Embryonic facial prominence (tissue), 1 donor: ENCODE data around the gene HS3ST3B1.

Experiments used
- DNase-seq: peaks from one replicate; pipeline ENCODE4 v3.0.0-alpha.2; 2016; ENCODE audit errors: extremely low spot score

Gene HS3ST3B1

DNA sequence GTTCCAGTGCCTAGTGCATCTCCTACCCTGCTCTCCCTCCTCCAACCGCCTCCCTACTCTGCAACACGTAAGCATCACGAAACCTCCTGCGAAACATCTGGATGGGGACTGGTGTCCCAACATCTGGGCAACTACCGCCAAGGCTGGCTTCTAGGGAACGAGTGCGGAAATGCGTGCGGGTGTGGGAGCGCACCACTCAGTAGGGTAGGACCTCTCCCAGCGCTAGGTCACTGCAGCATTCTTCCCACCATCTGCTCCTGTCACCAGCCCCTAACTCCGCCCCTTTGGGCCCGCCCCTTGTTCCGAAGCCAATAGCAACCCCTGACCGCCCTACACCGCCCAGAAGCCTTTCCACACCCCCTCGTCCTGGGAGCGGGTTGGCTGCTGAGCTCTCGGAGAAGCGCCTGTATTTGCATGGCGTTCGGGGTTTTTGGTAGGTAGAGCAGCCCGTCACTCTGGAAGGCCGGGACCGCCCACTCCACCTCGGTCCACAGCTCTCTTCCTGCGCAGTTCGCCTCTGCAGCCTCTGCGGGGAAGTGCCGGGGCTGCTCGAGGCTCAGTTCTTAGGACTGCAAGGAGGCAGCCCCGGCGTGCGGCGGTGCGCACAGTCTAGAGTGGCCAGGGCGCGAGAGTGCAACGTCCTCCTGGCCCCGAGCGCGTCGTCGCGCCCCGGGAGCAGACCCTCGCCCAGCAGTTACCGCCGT is at the start of gene HS3ST3B1:
Gene HS3ST3B1, plus strand, starts transcription at position 507 of the 704 bp plus-strand sequence. CDS start 438 bp downstream, outside the sequence.
- DNase-seq = peak; percentile 96

DNA sequence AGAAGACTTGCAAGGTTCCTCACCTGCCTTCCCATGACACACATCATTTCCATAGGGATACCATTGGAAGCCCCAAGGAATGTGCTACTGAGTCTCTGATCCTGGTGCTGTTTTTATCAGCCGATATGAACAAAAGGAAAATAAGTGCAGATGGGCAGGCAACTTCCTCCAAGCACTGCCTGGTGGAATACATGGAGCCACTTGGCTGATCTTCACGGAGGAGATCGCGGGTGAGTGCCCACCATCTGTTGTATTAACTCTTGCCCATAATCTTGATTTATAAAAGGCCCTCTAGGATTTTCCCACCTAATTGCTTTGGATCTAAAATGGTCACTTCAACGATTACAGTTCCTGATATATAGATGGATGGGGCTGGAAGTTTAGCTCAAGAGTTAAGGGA is 39.5 kb upstream of the HS3ST3B1 start:
- no peak for DNase-seq

DNA sequence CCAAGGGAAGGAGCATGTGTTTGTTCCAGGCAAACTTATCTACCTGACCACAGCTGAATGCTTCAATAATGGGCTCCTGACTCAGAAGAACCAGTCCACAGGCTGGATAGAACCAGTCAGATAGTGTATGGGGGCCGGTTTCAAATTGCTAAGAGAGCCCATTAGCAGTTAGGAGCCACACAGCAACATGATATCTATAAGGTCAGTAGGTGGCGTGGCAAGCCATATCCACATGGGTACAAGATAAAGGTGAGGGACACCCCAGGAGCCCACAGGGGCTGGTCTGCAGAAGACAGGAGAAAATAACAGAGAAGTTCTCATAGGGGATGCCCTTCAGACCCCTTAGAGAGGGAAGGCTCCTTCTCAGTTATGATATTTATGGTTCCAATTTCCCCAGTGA is 32.6 kb upstream of the HS3ST3B1 start:
- DNase-seq = no peak

DNA sequence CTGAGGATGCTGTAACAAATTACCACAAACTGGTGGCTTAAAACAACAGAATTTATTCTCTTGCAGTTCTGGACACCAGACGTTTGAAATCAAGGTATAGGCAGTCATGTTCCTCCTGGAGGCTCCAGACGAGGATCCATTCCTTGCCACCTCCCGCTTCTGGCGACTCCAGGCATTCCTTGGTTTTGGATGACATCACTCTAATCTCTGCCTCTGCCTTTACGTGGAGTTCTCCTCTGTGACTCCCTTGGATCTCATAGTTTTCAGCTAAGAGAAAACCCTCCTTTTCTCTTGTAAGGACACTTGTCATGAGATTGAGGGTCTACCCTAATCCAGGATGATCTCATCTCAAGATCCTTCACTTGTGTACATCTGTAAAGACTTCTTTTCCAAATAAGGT is 31.4 kb upstream of the HS3ST3B1 start:
- DNase-seq = no peak

DNA sequence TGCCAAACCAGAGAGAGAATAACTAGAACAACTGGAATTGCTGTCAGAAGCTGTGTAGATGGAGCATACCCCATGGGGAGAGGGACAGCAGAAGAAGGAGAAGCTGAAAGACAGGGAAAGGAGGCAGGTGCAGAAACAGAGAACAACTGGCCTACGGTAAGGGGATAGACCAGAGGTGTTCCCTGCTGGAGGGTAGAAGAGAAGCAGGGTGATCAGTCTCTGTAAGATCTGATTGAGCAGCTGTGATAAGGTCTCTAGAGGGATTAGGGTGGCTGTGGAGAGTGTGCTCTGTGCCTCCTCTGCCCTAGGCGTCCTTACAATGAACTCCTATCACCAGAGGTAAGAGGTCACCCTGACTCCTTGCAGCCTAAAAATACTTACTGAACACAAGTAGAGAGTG is 30.4 kb upstream of the HS3ST3B1 start:
- no peak for DNase-seq

DNA sequence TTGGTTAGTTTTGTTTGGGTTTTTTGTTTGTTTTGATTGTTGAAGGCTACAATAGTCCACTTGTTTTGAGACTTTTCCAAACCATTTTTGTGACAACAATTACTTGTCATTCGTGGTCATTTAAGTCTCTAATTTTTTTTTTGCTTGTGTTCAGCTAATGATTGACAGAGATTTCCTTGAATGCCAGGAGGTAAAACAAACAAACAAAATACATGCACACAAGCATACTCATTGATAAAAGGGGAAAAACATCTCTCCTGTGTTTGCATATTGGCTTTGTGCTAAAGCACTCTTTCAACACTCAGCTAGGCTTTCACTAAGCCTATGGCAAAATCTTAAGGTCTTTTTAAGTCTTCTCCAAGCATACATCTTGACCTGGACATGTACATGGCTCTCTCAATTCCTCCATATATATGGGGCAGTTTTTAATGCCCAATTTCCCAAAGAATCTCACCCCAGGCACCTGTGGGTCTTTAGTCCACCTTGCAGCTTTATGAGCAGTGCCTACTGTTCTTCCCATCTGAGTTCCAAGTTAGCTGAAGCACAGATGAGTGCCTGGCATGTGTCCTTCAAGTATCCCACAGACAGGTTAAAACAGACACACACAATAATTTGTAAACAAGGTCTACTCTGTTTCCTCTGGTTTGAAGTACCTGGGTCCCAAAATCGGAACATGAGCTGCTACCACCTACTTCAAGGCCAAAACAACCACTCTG is 24.2 kb upstream of the HS3ST3B1 start:
- DNase-seq = no peak

DNA sequence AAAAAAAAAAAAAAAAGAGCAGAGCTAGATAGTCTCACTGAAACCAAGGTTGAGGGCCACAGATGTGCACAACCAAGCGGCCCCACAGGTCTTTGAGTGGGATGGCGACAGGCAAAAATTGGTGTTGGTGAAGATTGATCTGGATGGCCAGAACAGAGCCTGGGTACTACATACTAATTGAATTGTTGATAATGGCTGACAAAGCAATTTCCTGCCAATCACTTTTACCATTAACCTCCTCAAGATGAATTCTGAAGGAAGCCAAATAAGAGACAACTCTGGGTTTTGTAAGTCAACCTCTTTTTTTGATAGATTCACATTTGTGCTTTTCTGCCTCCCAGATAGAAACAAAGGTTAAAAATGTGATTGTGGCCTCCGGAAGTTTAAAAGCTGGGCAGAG is 19.4 kb upstream of the HS3ST3B1 start:
- DNase-seq = no peak

DNA sequence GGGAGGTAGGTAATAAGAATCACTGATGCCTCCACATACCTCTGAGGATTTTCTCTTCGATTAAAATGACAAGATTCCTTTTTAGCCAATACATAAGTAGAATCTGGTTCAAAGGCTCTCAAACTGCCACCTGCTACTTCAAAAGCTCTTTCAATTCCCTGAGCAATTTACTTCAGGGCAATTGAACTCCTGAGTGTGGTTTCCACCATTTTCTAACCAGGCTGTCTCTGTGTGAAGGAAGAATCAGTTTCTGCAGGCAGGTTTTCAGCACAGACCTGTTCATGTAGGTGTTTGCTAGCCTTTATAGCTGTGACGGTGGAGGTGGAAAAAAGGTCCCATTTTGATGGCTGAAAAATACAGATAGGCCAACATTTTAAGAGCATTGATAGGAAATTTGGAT is 18.2 kb upstream of the HS3ST3B1 start:
- no peak for DNase-seq

DNA sequence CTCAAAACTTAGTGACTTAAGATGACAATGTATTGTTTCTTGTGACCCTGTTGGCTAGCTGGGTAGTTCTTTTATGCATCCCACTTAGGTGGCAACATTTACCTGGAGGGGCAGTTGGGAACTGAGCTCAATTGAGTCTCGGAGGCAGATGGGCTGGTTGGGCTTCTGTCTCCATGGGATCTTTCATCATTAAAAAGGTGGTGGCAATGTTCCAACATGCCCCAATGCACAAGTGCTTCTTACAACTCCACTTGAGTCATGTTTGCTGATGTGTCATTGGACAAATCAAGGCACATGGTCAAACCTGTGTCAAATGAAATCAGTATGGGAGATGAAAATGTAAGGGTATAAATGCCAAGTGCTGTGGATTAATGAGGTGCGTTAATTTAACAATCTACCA is 11.7 kb upstream of the HS3ST3B1 start:
- no peak for DNase-seq

DNA sequence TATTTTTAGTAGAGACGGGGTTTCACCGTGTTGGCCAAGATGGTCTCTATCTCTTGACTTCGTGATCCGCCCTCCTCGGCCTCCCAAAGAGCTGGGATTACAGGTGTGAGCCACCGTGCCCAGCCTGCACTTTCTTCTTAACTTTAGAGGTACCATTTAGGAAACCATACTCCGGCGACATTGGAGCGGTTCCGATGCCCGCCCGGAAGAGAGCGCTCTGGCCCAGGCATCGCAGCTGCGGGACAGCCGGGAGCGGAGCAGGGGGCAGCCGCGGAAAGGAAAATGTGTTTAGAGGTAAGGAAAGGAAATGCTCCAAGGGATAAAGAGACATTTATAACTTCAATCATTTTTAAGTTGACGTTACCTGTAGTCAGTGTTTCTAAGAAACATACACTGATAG is 6.0 kb upstream of the HS3ST3B1 start:
- no peak for DNase-seq

DNA sequence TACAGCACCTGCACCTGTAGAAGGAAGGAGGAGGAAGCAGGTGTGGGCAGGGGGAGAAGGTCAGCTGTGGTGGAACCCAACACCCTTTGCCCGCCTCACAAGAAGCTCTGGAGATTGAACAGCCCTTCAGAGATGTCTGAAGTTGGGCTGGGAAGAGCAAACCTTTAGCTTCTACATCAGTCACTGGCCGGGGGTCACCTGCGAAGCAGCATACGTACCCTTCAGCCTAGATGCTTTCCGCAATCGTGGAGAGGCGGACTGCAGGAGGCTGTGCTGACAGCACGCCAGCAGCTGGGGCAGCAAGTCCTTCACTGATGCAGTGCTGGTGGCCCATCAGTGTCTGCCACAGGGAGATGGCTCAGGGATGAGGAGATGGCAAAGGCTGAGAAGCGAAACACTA is 5.2 kb upstream of the HS3ST3B1 start:
- no peak for DNase-seq

DNA sequence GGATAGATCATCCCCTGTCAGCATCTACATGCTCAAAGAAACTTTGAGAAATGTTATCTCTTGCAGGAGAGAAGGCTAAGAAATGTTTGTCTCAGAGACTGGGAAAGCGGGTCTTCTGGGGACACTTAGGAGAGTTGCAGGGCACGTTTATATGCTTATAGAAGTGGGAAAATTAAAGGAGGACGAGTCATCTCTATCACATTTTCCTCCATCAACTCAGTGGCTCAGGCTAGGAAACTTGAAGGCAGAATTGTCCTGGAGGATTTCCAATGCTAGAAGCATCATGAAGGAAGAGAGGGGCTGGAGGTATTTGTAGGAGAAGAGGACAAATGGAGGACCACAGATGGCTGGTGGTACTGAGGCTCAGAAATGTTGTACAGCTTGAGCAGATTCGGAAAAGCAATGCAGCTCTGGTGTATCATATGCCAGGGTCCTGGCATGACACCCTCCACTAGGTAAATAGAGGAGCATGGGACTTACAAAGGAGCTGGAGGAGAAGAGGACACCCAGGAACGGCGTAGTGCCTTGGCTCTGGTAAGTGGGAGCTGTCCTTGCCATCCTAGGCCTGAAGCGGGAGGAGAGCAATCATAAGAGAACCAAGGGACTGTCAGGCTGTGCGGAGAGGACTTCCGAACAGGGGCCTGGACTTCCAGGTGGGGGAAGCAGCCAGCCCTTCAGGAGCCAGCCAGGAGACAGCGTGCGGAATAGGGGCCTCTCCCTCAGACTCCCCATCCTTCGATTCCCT is 4.5 kb upstream of the HS3ST3B1 start:
- no peak for DNase-seq

DNA sequence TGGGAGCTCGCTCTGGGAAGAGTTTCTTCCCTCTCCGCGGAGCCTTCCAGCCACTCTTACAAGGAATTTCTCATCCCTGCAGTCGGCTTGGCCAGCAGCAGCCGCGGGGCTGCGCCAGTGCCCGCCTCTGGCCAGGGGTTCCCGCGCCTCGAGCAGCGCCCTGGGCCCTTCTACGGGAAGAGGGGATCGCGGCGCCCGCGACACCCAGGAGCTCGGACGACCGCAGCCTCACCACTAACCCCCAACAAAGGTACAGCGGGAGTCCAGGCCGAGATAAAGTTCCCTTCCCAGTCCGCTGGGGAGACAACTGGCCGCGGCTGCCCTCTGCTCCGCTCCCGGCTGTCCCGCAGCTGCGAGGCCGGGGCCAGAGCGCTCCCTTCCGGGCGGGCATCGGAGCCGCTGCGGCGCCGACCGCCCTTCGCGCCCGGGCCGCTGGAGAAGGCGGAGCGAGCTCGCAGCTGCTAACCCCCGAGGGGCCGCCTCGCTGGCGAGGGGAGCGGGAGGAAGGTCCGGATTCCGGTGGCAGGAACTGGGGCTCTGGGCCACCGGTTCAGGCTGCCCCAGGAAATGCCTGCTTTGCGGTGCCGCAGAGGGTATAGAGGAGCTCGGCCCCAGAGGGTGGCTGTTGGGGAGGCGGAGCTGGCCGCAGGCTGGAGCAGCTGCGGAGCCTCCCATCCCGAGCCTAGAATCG is 3.6 kb upstream of the HS3ST3B1 start:
- DNase-seq = no peak

DNA sequence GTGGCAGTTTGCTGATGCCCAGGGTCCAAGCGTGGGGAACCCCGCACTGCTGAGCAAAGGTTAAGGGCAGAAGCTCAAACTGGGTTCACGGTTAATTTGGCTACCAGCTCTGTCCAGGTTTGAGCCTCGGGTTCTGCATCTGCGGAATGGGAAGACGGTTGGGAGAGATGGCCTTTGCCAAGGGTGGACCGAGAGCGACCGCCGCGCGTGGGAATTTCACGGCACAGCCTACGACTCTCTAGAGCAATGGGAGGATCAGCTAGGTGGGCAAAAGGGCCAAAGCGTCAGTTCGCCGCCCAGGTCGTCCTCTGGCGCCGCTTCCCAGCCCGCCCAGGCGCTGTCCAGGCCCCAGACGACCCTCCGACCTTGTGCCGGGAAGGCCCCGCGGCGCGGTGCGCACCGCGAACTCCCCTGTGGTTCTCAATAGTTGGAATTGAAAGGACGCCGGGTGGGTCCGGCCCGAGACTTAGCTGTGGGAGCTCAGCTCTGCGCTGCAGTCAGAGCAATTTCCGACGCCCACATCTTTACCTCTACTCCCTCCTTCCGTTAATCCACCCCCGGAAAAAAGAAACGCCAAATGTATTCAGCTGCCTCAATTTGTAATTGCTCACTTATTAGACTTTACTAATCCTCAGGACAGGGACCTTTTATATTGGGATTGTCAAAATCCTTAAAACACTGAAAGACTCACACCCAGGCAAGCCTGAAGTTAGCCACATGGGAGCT is 2.5 kb upstream of the HS3ST3B1 start:
- DNase-seq = no peak

DNA sequence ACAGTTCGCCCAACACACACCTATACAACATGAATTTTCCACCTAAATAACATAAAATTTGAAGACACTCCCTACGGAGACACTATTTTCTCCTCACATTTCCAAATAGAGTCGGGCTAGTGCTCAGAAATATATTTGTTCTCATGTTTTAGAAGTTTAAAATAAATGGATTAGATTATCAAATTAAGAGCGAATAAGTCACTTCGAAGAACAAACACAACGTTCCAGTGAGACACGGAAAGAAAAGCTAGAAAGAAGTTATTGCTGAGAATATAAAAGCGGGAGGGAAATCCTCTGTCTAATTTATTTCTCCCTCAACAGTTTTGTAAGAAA is 2.0 kb upstream of the HS3ST3B1 start:
- no peak for DNase-seq

DNA sequence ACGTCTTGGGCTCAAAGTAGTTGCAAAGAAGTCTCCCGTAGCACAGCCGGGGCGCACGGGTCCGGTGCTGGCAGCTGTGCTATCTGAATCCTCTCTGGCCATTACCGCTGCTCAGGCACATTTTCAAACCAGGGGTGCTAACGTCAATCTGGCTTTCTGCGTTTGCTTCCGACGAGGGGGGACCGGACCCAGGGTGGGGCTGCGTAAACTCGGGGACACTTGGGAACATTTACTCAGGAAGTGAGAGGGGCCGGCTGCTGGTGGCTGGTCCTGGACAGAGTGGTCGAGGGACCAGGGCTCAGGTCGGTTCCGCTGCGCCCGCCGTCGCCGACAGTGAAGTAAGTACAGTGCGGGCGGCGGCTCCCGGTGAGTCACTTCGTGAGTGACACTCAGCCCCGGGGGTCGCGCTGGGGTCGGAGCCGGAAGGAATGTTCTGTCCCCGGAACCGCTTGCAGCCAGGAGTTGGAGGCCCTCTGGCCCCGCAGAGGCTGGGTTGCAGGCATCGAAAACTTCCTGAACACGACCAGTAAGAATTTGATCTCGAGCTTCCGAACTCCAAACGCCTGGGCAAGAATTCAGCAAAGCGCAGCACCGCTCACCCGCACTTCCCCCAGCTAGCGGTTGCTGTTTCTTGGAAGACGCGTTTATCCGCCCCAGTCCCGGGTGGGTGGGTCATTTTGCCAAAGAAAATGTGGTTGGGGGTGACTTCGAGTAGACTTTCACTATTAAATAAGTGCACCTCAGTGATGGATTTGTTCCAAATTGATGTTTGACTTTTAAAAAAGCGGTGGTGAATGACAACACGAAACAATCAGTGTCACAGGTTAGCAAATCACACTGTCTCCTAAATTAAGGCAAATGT is 1.4 kb upstream of the HS3ST3B1 start:
- DNase-seq = no peak

DNA sequence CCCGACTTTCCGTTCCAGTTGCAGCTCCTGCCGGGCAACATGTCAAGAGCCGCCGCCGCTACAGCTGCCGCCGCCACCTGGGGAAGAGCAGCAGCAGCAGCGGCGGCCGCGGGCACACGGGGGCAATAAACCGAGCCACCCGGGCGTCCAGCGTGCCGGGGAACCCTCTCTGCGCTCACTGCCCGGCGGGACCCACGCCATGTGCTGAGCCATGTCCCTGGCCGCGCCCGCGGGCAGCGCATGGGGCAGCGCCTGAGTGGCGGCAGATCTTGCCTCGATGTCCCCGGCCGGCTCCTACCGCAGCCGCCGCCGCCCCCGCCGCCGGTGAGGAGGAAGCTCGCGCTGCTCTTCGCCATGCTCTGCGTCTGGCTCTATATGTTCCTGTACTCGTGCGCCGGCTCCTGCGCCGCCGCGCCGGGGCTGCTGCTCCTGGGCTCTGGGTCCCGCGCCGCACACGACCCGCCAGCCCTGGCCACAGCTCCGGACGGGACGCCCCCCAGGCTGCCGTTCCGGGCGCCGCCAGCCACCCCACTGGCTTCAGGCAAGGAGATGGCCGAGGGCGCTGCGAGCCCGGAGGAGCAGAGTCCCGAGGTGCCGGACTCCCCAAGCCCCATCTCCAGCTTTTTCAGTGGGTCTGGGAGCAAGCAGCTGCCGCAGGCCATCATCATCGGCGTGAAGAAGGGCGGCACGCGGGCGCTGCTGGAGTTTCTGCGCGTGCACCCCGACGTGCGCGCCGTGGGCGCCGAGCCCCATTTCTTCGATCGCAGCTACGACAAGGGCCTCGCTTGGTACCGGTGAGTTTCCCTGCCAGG is 604 bp downstream of the HS3ST3B1 start:
- no peak for DNase-seq

DNA sequence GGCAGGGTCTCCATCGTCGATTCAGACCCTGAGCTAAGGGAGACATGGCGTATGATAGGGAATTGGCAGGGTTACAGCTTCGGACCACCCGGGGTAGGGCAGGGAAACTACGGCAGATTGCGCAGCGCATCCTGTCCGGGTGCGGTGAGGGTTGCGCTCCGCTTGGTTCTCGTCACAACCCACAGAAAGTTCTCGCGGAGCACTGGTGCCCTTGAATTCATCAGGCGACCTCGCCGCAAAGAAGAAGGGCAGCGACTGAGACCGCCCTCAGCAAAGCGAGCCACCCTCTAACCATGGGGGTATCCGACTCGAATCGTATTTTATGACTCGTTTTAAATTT is 1.2 kb downstream of the HS3ST3B1 start:
- no peak for DNase-seq

DNA sequence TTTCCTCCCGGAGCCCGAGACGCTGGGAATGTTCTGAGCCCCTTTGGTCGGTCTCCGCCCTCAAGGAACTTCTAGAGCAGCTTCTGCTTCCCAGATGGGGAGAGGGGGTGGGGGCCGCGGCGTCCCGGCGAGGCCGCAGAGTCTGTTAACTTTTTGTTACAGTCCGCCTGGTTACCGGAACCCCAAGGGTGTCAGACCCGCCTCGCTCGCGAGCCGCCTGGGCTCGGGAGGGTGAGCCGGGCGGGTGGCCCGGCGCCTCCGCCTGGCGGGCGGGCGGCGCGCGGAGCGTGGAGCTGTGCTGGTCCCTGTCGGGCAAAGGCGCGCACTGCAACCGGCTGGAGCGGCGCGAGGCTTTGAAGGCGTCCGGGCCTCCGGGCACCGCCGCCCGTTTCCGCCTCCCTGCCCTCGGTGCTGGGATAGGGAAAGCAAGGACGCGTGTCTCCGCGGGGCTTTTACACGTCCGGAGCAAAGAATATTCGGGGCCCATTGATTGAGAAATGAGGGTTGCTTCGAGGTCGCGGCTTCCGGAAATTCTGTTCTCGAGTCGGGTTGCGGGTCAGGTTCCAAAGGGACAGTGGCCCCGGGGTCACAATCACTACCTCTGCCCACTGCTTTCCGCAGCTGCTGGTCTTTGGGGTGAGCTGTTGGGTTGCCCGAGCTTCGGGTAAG is 1.7 kb downstream of the HS3ST3B1 start:
- no peak for DNase-seq
